Measurements from ENCODE around the gene AMOTL2.
A peak's percentile ranks its signal among the peaks of the same experiment; 100 is the strongest.

Gene AMOTL2

DNA sequence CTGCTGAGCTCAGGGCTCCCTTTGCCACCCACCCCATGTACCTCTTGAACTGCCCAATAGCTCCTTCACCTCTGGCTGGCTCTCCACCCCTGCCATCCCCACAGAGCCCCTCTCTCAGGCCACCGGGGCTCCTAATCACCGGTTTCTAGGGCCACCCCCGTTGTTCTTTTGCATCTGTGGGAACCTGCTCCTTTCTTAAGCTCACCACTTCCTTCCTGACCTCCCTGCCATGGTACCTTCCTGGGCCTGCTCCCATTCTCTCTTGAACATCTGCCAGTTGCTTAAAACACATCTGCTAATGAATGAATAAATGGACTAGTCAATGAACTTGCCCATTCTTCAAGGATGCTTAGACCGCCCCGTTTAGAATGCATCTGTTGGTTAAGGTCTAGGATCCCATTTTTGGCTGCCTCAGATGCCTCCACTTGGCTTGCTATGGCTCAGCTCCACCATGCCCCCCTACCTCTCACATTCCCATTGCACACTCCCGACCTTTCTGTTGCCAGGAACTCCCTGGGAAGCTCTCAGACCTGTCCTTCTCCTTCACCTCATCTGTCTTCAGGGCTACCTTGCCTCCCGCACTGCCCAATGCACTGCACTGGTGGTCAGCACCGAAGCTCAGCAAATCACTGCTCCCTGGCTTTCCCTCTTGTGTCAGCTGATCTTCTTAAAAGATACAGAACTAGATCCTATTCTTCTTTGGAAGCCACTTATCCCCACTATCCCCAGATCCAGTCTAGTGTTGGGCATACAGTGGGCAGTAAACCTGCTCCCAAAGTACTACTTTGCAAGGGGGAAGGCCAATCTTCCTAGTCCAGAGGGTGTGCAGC is 9.1 kb downstream of the AMOTL2 start:
- DNase-seq, result no peak

DNA sequence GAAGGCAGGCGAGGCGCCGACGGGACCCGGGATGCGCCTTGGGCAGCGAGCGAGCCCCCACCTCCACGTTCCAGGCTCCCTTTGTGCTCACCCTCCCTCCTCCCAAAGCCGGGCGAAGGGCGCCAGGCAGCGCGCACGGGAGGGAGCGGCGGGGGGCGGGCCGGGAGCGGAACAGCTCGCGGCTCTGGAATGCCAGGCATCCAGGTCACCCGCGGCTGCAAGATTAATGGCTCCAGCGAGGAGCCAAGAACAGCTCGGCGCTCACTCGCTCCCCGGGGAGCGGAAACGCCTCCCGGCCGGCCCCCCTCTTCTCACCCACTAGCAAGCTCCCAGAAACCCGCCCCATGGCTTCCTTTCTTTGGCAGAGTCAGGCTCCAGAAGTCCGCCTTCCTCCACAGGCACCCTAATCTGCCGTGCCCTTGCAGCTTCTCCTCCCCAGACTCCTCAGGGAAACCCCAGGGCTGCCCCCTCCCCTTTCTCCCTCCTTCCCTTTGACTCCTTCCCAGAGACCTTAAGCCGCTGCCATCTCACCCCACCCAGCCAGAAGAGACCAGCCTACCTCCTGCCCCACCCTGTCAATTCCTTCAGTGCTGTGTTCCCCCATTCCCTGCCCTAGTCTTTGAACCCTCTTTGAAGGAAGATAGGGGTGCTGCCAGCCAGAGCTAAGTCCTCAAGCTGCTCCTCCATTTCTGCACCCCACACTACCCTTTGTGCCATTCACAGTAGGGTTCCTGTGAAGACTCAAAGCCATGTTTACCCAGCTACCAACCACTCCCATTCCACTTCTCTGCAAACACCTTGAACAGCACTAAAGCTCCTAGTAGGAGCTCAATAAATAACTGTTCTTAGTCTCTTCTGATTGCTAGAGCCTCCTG is 9.9 kb downstream of the AMOTL2 start:
- peak; percentile 26 for DNase-seq

DNA sequence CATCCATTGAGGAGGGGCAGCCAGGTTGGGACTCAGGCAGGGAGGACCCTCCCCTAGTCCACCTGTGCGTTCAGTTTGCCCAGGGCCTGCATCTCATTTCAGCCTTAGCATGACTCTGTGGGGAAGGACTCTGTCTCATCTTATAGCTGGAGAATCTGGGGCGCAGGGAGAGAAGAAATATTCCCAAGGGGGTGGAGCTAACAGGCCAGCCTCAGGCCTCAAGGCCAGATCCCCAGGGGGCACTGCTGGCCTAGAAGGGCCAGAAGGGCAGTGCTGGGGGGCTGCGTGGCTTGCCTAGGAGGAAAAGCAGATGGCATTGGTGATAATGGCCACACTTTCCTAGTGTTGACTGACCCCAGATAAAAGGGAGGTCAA is 10.9 kb downstream of the AMOTL2 start:
- DNase-seq, result no peak

DNA sequence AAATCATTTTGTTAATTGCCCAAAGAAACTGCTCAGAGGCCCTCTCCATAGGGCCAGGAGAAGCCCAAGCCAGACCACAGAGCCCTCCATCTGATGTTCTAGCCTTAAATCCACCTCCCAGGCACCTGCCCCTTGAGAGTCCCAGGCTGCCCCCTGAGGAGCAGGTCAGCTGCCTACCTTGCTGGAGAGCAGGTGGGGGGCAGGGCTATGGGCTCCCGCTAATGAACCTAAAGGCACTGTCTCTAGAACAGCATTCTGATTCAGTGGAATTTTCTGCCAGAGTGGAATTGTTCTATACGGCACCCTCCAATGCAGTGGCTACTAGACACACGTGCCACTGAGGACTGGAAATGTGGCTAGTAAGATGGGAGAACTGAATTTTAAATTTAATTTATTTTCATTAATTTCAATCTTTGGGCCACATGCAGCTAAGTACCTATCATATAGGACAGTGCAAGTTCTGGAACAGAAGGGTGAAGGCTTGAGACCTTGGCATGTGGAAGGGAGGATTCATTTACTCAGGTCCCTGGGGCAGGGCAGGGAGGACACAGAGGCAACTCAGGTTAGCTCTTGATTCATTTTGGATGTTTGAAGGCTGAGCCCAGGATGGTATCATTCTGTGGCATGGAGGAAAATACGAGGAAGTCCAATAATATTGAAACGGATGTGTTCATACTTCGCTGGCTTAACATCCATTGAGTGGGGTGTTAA is 11.4 kb downstream of the AMOTL2 start:
- DNase-seq, result no peak

DNA sequence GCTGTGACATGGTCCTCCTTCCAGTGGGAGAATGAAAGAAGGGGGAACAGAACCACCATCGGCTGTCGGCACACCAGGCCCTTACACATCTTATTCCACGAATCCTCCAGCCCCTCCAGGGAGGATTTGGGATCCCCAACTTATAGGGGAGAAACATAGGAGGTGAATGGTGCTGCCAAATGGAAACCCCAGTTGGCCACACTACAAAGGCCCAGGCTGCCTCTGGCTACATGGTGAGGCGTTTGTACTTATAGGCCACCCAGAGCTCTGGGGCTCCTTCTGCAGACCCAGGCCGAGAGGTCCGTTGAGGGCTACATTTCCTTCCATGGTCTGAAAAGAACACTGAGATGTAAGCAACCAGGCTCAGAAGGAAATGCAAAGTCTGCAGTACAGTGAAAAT is 12.0 kb downstream of the AMOTL2 start:
- no peak for DNase-seq

DNA sequence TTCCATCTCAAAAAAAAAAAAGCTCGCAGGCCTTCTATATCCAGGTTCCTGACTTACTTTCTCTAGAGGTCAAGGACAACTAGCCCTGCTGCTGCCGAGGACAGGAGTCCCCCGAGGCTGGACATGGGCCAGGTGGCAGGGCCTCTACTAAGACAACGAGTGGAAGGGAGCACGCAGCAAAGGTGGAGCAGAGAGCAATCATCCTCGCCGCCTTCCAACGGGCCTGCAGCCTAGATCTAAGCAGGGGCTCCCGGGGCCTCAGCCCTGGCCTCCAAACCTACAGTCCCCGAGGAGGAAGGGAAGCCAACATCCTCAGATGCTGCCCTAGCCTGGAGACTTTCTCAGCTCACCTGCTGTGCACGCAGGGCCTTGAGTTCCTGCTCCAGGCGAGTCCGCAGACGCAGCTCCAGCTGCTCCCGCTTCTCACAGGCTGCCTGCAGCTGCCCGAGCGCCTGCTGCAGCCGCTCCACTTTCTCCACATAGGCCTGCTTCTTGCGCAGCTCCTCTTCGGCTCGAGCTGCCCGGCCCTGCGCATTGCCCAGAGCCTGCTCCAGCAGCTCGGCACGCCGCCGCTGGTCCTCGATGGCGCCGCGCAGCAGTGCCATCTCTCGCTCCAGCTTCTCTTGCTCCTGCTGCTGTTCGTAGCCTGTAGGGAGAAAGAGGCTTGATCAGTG is 12.9 kb downstream of the AMOTL2 start:
- no peak for DNase-seq

DNA sequence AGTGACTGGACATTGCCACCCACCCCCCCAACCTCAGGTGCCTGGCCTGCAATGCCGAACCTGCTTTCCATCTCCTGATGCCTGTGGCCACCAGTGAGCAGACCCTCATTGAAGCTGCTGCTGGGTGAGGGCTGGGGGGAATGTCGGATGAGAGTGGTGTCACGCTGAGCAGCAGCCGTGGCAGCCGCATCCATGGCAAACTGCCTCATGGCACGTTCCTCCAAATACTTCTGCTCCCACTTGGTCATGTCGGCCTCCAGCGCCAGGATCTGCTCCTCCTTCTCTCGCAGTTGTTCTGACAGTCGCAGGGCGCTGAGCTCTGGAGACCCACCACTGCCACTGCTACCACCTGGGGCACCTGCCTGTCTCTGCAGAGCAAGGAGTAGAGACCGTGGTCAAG is 14.2 kb downstream of the AMOTL2 start:
- no peak for DNase-seq

DNA sequence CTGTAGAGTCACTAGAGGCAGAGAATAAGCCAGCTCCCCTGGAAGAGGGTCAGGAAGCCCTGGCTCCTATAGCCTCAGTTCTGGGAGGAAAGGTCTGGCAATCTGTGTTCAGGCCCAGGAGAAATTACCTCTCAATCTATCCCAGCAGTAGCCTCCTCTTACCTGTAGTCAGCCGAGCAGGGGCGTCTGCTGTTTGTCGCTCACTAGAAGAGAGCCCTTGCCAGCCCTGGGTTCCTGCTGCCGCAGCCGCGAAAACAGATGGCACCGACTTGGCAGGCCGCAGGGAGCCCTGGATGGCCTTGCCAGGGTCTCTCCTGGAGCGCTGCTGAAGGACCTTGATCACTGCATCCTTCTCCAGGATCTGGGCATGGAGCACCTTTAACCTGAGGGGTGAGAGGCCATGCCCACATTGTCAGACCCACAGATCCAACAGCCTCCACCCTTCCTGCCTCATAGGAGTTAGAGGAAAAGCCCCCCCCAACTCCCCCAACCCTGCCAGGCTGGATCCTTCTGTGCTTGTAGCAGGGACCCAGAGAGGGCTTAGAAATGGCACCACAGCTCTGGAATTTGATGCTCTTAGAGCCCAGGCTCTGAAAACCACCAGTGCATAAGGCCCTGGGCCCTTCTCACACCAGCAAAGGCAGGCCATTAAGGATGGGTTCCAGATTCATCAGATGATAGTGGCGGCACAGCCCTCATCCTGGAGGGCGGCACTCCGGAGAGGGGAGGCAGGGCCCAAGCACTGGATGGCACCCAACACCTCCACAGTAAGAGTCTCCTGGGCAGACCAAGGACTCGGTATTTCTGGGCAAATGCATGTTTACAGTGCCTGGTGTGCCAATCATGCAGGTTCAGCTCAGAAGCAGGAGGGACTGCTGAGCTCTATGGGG is 14.9 kb downstream of the AMOTL2 start:
- DNase-seq, result no peak

DNA sequence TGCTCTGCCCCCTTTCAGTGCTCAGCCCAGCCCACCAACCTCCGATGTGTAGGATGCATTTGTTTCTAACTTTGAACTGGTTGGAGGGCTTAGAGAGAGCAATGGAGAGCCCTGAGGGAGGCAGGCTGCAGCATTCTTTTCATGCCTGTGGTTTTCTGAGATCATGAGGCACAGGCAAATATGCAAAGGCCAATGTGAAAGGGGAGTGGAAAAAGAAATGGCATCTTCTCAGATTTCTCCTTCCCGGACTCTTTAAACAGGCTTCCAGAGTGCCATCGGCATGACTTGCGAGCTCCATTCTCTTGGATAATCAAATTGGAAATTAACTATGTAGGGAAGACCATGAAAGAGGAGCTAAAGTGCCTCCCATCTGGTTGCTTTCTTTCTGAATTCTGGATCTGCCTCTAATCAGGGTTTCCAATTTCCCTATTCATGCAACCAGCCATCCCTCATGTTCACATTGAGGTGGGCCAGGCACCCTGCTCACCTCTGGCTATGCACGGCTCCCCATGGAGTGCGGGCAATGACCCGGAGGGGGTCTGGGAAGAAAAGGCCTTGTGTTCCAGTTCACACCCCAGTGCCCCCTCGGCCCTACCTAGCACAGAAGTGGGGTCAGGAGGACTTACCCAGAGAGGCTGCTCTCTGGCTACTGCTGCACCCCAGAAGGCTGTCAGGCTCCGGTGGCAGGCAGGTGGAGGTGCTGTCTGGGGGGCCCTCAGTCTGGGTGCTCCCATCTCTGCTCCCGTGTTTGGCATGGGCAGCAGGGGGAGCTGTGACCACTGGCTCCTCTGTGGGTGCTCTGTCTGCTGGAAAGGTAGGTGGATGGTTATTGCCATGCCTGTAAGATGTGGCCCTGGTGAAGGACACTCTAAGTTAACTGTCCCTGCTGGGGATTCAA is 16.1 kb downstream of the AMOTL2 start:
- no peak for DNase-seq

DNA sequence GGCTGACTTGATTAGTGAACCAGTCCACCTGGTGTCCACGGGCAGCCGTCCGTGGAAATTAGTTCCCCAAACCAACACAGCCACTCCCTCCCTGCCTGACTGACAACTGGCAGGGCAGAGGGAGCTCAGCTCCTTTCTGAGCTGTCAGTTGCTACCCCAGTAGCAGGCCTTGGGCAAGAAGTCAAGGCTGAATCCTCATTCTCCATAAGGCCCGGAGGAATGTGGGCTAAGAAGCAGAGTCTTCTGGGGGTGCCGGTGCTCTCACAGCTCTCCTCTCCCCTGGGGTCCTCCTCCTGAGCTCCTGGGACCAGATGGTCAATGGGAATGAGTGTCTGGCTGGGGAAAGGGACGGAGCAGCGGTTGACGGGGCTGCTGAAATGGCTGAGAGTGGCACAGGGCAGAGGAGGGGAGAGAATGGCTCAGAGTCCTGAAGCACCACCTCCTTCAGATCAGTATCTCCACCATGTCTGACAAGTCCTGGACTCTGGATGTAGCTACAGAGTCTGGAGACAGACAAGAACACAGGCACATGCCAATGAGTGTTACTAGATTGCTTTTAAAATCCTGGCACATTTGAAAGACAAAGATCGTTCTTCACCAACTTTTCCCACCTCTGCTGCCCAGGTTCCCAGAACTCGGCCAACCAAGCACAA is 16.9 kb downstream of the AMOTL2 start:
- no peak for DNase-seq

DNA sequence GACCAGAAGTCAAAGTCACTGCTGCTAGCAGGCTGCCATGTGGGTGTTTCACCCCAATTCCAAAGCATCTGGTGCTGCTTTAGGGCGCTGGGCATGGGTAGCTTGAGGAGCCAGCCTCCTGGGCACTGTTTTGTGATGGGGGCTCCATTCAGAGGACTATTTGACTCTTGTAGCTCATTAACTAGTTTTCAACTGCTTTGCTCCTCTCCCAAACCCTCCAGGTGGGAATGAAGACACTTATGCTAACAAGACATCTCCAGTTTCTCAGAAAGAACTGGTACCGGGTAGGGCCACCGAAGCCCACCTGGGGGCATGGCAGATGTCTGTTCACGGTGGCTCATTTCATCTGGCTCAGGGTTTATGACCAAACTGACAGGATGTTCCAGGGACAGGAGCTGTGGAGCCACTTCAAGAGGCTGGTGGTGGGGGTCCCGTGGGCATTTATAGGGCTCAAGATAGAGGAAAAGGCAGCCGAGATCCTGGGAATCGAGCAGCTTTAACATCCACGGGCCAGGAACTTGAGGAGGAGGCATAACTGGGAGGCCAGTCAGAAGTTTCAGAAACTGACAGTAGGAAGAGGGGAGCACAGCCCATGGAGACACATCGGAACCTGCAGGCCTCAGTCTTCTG is 17.7 kb downstream of the AMOTL2 start:
- DNase-seq, result no peak

DNA sequence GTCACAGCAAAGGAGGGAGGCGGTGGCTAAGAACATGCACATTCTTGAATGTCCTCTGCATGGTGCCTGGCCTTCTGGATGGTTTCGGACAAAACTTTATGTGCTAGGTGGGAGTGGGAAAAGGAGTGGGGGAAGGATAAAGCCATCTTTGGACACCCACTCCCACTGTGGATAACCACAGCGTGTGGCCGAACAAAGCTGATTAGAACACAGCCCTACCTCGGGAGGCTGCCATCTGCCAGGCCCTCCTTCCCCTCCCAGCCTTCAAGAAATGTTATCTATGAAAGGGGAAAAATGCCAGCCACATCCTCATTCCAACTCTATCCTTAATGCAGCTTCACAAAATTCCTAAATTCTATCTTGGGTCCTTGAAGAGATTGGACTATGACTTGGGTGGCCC is 18.8 kb downstream of the AMOTL2 start:
- DNase-seq, result no peak

DNA sequence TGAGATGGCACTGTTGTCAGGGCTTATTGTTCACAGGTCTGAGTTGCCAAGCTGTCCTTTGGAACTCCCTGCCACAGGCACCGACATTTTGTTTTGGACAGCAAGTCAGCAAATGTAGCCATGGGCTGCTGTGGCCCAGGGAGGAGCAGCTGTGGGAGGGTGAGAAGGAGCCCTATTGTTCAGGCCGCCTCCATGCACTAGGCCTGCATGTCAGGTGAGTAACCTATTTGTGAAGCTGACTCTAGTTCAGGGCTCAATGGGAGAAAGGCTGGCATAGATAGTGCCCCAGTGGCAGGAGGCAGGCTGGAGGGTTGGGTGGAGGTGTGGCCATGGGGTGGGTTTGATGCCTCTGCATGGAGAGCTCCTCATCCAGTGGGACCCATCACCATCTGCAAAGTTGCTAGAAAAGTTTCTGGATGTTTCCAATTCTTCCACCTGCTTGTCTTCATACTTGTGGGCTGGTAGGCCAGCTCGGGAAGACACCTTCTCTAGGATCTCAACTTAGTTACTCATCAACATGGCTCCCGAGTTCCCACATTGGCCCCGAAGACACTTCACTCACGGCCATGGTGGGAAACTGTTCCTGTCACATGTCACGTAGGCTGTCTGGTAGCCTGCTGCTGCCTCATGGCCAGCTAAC is 19.5 kb downstream of the AMOTL2 start:
- no peak for DNase-seq

DNA sequence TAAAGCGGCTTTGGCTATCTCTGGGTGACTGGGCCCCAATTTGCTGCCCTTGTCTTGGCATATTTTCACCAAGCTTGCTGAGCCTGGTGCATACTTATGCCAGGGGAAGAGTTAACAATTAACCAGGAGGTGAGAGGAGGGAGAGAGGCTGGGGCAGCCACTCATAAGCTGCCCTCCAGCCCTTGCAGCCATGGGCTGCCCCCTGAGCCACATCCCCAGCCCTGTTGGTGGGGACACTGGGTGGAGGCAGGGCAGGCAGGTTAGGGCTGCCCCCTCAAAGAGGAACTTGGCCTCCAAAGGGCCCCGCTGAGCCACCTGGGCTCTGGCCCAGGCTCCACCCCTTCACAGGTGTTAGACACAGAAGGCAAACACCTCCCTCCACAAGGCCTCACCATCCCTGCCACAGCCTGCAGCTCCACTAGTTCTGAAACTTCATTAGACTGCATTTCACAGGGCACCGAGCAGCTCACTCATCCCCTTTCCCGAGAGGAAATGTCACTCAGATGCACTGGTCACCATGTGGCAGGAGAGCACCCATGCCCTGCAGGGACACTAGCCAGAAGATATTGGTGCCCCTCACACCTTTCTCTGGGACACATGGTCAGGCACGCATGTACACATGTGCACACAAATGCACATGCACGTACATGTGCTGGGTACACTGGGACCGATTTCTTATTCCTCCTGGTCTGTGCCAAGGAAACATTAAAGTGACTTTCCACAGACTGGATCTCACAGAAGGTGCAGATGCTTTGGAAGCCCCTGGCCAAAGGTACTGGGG is 20.2 kb downstream of the AMOTL2 start:
- no peak for DNase-seq

DNA sequence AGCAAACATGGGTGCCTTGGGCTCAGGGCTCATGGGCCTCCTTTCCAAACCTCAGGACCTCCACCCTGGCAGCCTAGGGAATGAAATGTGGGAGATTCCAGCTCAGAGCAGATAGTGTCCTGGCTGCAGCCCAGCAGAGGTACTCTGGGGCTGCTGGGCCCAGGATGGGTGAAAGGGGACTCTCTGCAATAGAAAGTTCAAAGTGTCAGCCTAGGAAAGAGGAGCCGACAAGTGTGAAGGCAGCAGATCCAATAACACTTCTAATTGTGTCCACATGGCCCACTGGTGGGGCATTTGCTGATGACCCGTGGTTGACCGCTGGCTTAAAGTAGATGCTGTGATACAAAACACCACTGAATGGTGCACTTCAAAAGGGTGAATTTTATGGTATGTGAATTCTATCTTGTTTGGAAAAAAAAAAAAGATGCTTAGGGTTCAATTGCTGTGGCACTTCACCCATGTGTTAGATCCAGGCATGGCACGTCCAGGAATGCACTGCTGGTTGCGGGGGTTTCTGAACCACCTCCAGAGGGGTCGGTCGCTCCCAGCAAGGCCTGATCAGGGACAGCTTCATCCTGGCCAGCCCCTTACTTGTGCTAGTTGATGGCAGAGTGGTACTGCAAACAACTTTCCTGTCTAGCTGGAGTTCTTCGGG is 20.9 kb downstream of the AMOTL2 start:
- no peak for DNase-seq

DNA sequence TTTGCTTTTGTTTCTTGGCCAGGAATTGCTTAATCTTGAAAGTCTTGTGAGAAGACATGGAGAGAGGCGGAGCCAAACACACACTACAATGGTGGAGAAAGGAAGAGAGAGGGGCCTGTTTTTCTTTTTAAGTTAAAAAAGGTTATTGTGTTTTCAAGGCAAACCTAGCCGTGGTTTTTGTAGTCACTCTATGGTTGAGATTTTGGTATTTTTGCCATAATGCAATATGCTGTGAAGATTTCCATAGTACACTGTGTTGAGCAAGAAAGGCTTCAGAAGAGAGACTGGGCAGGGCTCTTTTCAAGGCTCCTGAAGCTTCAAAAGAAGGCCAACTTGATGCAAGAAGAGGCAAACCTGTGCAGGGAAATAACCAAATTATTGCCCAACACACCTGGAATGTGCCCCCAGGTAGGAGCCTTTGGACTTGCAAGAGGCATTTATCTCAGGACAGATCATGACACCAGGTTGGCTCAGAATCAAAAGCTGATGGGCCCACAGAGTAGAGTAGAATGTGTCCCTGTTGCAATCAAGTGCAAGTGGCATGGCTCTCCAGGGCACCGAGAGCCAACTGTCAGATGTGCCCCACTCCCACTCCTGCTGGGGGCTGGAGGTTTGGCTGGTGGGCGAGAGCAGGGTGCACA is 22.1 kb downstream of the AMOTL2 start:
- no peak for DNase-seq

DNA sequence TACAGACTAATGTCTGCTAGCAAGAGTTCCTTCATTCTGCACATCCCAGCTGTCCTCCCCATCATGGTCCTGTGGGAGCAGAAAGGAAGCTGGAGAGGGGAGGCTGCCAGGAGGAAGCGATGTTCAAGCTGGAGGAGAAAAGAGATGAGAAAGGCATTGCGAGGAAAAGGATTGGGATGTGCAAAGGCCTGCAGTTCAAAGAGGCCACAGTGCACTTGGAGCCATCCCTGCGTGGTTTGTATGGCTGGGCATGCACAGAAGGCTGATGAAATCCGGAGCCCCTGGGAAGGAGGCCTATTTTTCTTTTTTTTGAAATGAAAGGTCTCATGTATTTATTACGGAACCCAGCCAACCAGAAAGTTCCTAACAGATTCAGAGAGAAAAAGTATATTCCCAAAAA is 22.8 kb downstream of the AMOTL2 start:
- DNase-seq, result no peak
